HFFc6 (cell line): ENCODE data around the gene SPRED3. TPM values are rescaled to one million over a fixed set of nuclear protein-coding genes. Genes with fewer than 3 reads are reported as not detected.
"Not testable (repeated sequence)": the region's sequence is repeated elsewhere in the genome, so short reads cannot be mapped to it uniquely, and the experiment has no call there.

Experiments
- DNase-seq: peaks from one replicate; pipeline ENCODE4 v3.0.0-alpha.2; 2018
- H3K27ac Mint-ChIP-seq: 2 replicates; pipeline ENCODE4 v1.8.0; 2020; ENCODE audit warnings: mild to moderate bottlenecking, mixed read lengths
- H3K27me3 Mint-ChIP-seq: 2 replicates; pipeline ENCODE4 v1.8.0; 2021; ENCODE audit warnings: mild to moderate bottlenecking, moderate library complexity, mixed read lengths; ENCODE audit not compliant: insufficient read depth
- H3K36me3 Mint-ChIP-seq: 2 replicates; pipeline ENCODE4 v1.8.0; 2021; ENCODE audit warnings: low read depth, mixed read lengths
- H3K4me1 Mint-ChIP-seq: 2 replicates; pipeline ENCODE4 v1.8.0; 2020; ENCODE audit warnings: low read depth, mixed read lengths
- H3K4me3 Mint-ChIP-seq: 2 replicates; pipeline ENCODE4 v1.8.0; 2020; ENCODE audit warnings: mild to moderate bottlenecking, moderate library complexity, mixed read lengths
- H3K9me3 Mint-ChIP-seq: 2 replicates; pipeline ENCODE4 v1.8.0; 2020; ENCODE audit warnings: mild to moderate bottlenecking, mixed read lengths
- total RNA-seq, 6 experiments: library from RNA; stranded (reverse); fragmentation: NEBNext Ultra II Directional; extraction: Animal tissue kit (Norgen Biotek cat#: 25700); gene quantifications; 2 replicates in 1 of 6; 3 replicates in 5 of 6; pipeline ENCODE4 v1.2.3, GENCODE V29; 2021
- TF ChIP-seq, protein P1 (sequence below): fragments of 200-600 bp; sonication (generic); IDR thresholded peaks from 2 replicates; pipeline ENCODE4 v1.5.0; 2021; ENCODE audit warnings: antibody characterized with exemption, mild to moderate bottlenecking

SPRED3 gene
- total RNA-seq, 6 experiments from 2014 or later: 11.7 to 15.3 (median 13.1) TPM

DNA sequence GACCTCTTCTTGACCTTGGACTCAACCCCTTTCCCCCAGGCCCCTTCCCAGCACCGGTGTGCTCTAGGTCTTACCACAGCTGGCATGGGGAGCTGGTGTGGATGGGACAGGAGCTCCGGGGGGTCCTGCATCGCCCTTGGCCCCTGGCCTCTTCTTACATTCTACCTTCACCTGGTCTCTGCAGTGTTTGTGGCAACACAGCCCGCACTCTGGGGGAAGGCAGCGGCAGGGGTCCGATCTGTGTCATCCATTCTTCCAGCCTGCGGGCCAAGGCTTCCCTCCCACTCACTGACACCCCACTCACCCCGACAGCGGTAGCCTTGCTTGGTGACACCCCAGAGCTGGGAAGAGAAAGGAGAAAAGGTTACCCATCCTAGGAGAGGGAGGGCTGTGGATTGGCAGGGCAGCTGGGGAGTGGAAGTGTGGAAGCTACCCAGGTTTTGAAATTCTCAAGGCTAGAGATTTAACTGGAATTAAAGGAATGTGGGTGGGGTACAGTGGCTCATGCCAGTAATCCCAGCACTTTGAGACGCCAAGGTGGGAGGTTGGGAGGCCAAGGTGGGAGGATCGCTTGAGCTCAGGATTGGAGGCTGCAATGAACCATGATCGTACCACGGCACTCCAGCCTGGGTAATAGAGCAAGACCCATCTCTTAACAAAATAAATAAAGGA, 22.7 kb downstream of the SPRED3 start:
- no peak for DNase-seq
- Mint-ChIP-seq H3K27ac (no peak overlapping the region), H3K4me1 (peaks cover 6% of the 10 kb centered on the region), H3K36me3 (no peaks in the 10 kb centered on the region), H3K9me3 (no peaks in the 10 kb centered on the region), H3K27me3 (no peaks in the 10 kb centered on the region; the same call in 1 of the 2 replicates), H3K4me3 (no peak overlapping the region)
- TF ChIP-seq, protein P1, sequence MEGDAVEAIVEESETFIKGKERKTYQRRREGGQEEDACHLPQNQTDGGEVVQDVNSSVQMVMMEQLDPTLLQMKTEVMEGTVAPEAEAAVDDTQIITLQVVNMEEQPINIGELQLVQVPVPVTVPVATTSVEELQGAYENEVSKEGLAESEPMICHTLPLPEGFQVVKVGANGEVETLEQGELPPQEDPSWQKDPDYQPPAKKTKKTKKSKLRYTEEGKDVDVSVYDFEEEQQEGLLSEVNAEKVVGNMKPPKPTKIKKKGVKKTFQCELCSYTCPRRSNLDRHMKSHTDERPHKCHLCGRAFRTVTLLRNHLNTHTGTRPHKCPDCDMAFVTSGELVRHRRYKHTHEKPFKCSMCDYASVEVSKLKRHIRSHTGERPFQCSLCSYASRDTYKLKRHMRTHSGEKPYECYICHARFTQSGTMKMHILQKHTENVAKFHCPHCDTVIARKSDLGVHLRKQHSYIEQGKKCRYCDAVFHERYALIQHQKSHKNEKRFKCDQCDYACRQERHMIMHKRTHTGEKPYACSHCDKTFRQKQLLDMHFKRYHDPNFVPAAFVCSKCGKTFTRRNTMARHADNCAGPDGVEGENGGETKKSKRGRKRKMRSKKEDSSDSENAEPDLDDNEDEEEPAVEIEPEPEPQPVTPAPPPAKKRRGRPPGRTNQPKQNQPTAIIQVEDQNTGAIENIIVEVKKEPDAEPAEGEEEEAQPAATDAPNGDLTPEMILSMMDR: no peak

DNA sequence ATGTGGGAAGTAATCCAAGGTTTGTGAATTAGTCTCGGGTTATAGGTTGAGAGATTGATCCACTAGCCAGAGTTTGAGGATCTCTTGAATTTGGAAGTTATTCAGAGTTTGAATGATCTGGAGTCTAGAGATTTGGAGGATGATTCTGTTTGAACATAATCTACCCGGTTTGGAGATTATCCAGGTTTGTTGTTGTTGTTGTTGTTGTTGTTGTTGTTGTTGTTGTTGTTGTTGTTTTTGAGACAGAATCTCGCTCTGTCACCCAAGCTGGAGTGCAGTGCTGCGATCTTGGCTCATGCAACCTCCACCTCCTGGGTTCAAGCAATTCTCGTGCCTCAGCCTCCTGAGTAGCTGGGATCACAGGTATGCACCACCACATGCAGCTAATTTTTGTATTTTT, 23.4 kb downstream of the SPRED3 start:
- H3K27ac Mint-ChIP-seq, H3K27me3 Mint-ChIP-seq, H3K36me3 Mint-ChIP-seq, H3K4me3 Mint-ChIP-seq, H3K9me3 Mint-ChIP-seq, H3K4me1 Mint-ChIP-seq, DNase-seq: not testable (repeated sequence)

DNA sequence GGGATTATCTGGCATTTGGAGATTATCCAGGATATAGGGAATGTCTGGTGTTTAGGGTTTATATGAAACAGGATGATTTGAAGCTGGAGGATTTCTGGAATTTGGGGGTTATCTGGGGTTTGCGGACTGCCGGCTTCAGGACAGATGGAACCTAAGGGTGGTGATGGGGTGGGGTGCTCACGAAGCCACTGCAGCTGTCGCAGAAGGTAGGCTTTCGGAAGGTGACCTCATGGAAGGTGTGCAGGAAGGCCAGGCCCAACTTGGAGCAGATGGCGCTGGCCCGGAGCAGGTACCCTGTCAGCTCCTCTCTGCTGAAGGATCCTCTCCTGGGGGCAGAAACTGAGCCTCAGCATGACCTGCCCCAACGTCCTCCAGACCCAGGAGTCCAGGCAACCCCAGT, 24.0 kb downstream of the SPRED3 start:
- H3K4me3 Mint-ChIP-seq: no peak overlapping the region
- TF ChIP-seq, protein P1: no peak

DNA sequence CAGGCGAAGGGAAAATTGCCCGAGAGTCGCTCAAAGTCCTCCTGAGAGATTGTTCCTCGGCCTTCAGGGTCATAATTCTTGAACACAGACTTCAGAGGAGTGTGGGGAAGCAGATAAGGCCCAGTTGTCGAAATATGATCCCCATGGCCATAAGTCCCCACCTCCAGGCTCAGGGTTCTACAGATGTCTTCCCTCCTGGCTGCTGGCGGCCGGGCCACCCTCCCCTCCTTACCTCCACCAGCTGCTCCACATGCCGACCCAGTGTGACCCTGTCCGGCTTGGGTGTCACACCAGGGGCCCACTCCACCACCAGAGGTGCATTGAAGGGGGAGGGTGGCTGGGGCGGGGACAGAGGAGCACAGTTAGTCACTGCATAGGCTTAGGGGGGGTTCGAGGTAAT, 24.5 kb downstream of the SPRED3 start:
- TF ChIP-seq, protein P1: no peak
- DNase-seq: no peak
- H3K27me3 Mint-ChIP-seq: peaks cover 10% of the 10 kb centered on the region
- H3K27ac Mint-ChIP-seq: no peak overlapping the region
- H3K36me3 Mint-ChIP-seq: no peaks in the 10 kb centered on the region
- peaks cover 16% of the 10 kb centered on the region for H3K4me1 Mint-ChIP-seq
- H3K9me3 Mint-ChIP-seq: no peaks in the 10 kb centered on the region
- no peak overlapping the region for H3K4me3 Mint-ChIP-seq

More for the DNA sequence above, 24.0 kb downstream of the SPRED3 start:
- Mint-ChIP-seq H3K27me3 (peaks cover 7% of the 10 kb centered on the region), H3K9me3 (no peaks in the 10 kb centered on the region), H3K27ac (no peak overlapping the region), H3K4me1 (peaks cover 12% of the 10 kb centered on the region), H3K36me3 (no peaks in the 10 kb centered on the region)
- DNase-seq: no peak

DNA sequence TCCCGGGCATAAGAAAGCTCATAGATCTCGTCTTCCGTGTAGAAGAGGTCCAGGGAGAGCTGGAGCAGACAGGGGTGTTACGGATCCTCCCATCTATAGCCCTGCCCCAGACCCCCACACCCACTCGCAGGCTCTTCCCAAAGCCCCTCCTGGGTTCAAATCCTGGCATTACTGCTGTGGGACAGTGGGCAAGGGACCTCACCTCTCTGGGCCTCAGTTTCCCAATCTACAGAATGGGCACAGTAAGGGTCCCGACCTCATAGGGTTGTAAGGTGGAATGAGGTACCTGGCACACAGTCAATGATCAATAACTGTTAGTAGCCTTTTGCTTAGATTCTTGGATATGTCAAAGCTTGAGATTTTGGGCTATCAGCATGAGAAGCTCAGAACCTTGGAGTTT, 24.9 kb downstream of the SPRED3 start:
- TF ChIP-seq, protein P1: no peak
- Mint-ChIP-seq H3K9me3 (no peaks in the 10 kb centered on the region), H3K36me3 (no peaks in the 10 kb centered on the region), H3K4me1 (peaks cover 19% of the 10 kb centered on the region), H3K4me3 (no peak overlapping the region), H3K27ac (no peak overlapping the region), H3K27me3 (peaks cover 11% of the 10 kb centered on the region)
- no peak for DNase-seq

DNA sequence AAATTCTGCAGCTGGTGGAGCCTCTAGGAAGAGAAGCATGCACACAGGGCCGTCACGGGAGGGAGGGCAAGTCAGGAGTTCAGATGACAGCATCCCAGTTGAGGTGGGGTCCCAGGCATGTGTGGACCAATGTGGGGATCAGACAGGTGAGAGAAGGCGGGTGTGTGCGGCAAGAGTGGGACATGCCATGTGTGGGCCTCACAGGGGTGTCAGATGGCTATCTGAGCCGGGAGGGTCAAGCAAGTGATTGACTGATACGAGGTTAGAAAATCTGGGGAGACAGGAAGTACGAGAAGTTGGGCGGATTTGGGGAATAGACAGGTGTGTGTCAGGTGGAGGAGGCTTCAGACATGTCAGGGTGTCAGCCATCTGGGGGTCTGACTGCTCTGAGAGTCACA, 28.6 kb downstream of the SPRED3 start:
- H3K4me1 Mint-ChIP-seq: peaks cover 13% of the 10 kb centered on the region
- H3K27ac Mint-ChIP-seq: no peak overlapping the region
- H3K9me3 Mint-ChIP-seq: no peaks in the 10 kb centered on the region
- no peaks in the 10 kb centered on the region for H3K36me3 Mint-ChIP-seq
- TF ChIP-seq, protein P1: no peak
- no peak for DNase-seq
- no peak overlapping the region for H3K4me3 Mint-ChIP-seq
- H3K27me3 Mint-ChIP-seq: peaks cover 18% of the 10 kb centered on the region
